Measurements from ENCODE around the gene TRPM6. TPM values are rescaled to one million over a fixed set of nuclear protein-coding genes. Genes with fewer than 3 reads are reported as not detected.

The TRPM6 gene
- total and polyA plus RNA-seq, 2 donors from 2014 or later: 1.3 to 2.0 TPM

GRCh38 chr9:74875656-74876055 is 12.1 kb downstream of the TRPM6 start:
- Histone ChIP-seq H3K9ac (ENCODE audit: low read length in 3 of 3) (no peak overlapping the region), H3K9me3 (ENCODE audit: control insufficient read depth in 2 of 3, insufficient read depth in 1 of 3, low read length in 3 of 3) (peaks cover 0 to 5% (median 5%) of the 10 kb centered on the region in 3 donors), H3K27me3 (ENCODE audit: control insufficient read depth, insufficient read depth, low read length) (no peaks in the 10 kb centered on the region), H3K4me3 (ENCODE audit: low read length in 3 of 3) (no peak overlapping the region), H3K36me3 (ENCODE audit: control insufficient read depth in 2 of 3, insufficient read depth in 3 of 3, low read length in 3 of 3) (no peaks in the 10 kb centered on the region), H3K27ac (ENCODE audit: low read depth in 2 of 2, low read length in 2 of 2) (no peak overlapping the region), H3K4me1 (ENCODE audit: control insufficient read depth in 2 of 3, insufficient read depth in 2 of 3, low read depth in 1 of 3, low read length in 3 of 3) (no peaks in the 10 kb centered on the region)
- intact Hi-C loops (cut with DNase I): no loop called here
- DNase-seq (no peak), FAIRE-seq (no peak)
- TF ChIP-seq, protein P1, sequence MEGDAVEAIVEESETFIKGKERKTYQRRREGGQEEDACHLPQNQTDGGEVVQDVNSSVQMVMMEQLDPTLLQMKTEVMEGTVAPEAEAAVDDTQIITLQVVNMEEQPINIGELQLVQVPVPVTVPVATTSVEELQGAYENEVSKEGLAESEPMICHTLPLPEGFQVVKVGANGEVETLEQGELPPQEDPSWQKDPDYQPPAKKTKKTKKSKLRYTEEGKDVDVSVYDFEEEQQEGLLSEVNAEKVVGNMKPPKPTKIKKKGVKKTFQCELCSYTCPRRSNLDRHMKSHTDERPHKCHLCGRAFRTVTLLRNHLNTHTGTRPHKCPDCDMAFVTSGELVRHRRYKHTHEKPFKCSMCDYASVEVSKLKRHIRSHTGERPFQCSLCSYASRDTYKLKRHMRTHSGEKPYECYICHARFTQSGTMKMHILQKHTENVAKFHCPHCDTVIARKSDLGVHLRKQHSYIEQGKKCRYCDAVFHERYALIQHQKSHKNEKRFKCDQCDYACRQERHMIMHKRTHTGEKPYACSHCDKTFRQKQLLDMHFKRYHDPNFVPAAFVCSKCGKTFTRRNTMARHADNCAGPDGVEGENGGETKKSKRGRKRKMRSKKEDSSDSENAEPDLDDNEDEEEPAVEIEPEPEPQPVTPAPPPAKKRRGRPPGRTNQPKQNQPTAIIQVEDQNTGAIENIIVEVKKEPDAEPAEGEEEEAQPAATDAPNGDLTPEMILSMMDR (IDR thresholded peaks at IDR 0.05; ENCODE audit: borderline replicate concordance, extremely low read depth, insufficient read depth): no peak

- intact Hi-C loops (cut with DNase I): no loop called here
- FAIRE-seq: no peak
Observed at GRCh38 chr9:74874220-74874619, 13.5 kb downstream of the TRPM6 start.

GRCh38 chr9:74872619-74873233 is 15.0 kb downstream of the TRPM6 start:
- TF ChIP-seq, protein P1 (IDR thresholded peaks at IDR 0.05; ENCODE audit: borderline replicate concordance, extremely low read depth, insufficient read depth): no peak
- H3K4me1 ChIP-seq (ENCODE audit: control insufficient read depth in 2 of 3, insufficient read depth in 2 of 3, low read depth in 1 of 3, low read length in 3 of 3): no peaks in the 10 kb centered on the region
- no peak overlapping the region for H3K27ac ChIP-seq (ENCODE audit: low read depth in 2 of 2, low read length in 2 of 2)
- no peak overlapping the region for H3K4me3 ChIP-seq (ENCODE audit: low read length in 3 of 3)
- no peaks in the 10 kb centered on the region for H3K9me3 ChIP-seq (ENCODE audit: control insufficient read depth in 2 of 3, insufficient read depth in 1 of 3, low read length in 3 of 3)
- H3K36me3 ChIP-seq (ENCODE audit: control insufficient read depth in 2 of 3, insufficient read depth in 3 of 3, low read length in 3 of 3): no peaks in the 10 kb centered on the region
- no peak for FAIRE-seq
- no peak for DNase-seq
- H3K27me3 ChIP-seq (ENCODE audit: control insufficient read depth, insufficient read depth, low read length): no peaks in the 10 kb centered on the region
- no peak overlapping the region for H3K9ac ChIP-seq (ENCODE audit: low read length in 3 of 3)
- intact Hi-C loops (cut with DNase I): no loop called here

More at GRCh38 chr9:74874220-74874619, 13.5 kb downstream of the TRPM6 start:
- Histone ChIP-seq H3K4me3 (ENCODE audit: low read length in 3 of 3) (no peak overlapping the region), H3K9ac (ENCODE audit: low read length in 3 of 3) (no peak overlapping the region), H3K36me3 (ENCODE audit: control insufficient read depth in 2 of 3, insufficient read depth in 3 of 3, low read length in 3 of 3) (no peaks in the 10 kb centered on the region), H3K27me3 (ENCODE audit: control insufficient read depth, insufficient read depth, low read length) (no peaks in the 10 kb centered on the region), H3K4me1 (ENCODE audit: control insufficient read depth in 2 of 3, insufficient read depth in 2 of 3, low read depth in 1 of 3, low read length in 3 of 3) (no peaks in the 10 kb centered on the region), H3K9me3 (ENCODE audit: control insufficient read depth in 2 of 3, insufficient read depth in 1 of 3, low read length in 3 of 3) (peaks cover 0 to 5% (median 0%) of the 10 kb centered on the region in 3 donors), H3K27ac (ENCODE audit: low read depth in 2 of 2, low read length in 2 of 2) (no peak overlapping the region)
- DNase-seq: no peak
- TF ChIP-seq, protein P1 (IDR thresholded peaks at IDR 0.05; ENCODE audit: borderline replicate concordance, extremely low read depth, insufficient read depth): no peak

DNA sequence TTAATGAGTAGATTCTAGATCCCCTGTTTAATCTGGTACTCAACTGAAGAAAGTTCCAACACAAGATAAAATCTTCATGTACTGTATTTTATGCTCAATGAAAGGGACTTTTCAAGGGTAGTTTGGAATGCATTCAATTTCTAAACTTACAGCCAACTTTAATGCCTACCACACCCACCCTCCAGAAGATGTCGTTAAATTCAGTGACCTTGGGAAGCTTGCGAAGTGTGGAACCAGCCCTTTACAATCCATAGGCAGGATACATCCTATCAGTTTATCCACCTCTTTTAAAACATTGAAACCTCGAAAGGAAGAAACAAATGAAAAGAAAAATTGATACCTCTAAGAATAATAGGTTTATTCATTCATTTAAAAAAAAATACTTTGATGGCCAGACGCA is 20.2 kb downstream of the TRPM6 start:
- Histone ChIP-seq H3K27me3 (ENCODE audit: control insufficient read depth, insufficient read depth, low read length) (no peaks in the 10 kb centered on the region), H3K27ac (ENCODE audit: low read depth in 2 of 2, low read length in 2 of 2) (no peak overlapping the region), H3K9me3 (ENCODE audit: control insufficient read depth in 2 of 3, insufficient read depth in 1 of 3, low read length in 3 of 3) (no peaks in the 10 kb centered on the region), H3K36me3 (ENCODE audit: control insufficient read depth in 2 of 3, insufficient read depth in 3 of 3, low read length in 3 of 3) (no peaks in the 10 kb centered on the region), H3K4me3 (ENCODE audit: low read length in 3 of 3) (no peak overlapping the region), H3K9ac (ENCODE audit: low read length in 3 of 3) (no peak overlapping the region), H3K4me1 (ENCODE audit: control insufficient read depth in 2 of 3, insufficient read depth in 2 of 3, low read depth in 1 of 3, low read length in 3 of 3) (no peaks in the 10 kb centered on the region)
- FAIRE-seq (no peak), DNase-seq (no peak)
- intact Hi-C loops (cut with DNase I): no loop called here
- TF ChIP-seq, protein P1 (IDR thresholded peaks at IDR 0.05; ENCODE audit: borderline replicate concordance, extremely low read depth, insufficient read depth): no peak
